GM12878 (cell line): Measurements from ENCODE around the gene SNED1. TPM values are rescaled to one million over a fixed set of nuclear protein-coding genes. Genes with fewer than 3 reads are reported as not detected.
A peak's percentile ranks its signal among the peaks of the same experiment; 100 is the strongest.

Experiments
- ATAC-seq: fragments of 200-7000 bp; cut with Tn5 transposase; 3 replicates; pipeline ENCODE4 v1.9.1; 2020; ENCODE audit warnings: mild to moderate bottlenecking, moderate library complexity
- BruUV-seq: library from RNA; stranded (reverse); fragments of 400-500 nt; replicated peaks from 2 replicates; lab custom pipeline; 2021; lab: Mats Ljungman, UMichigan
- CTCF ChIA-PET: fragments of 300-600 bp; sonication (Branson Sonifier 250); formaldehyde crosslinking; extraction: SDS; loops from one replicate; lab custom pipeline; 2021; ENCODE audit warnings: inconsistent platforms; lab: Yijun Ruan, JAX
- POLR2A ChIA-PET: fragments of 350-600 bp; formaldehyde crosslinking; extraction: SDS; loops from one replicate; lab custom pipeline; 2021; ENCODE audit warnings: inconsistent platforms; lab: Charles Lee
- RAD21 ChIA-PET: fragments of 300-600 bp; sonication (Branson Sonifier 250); formaldehyde crosslinking; loops from one replicate; lab custom pipeline; 2023; ENCODE audit warnings: antibody characterized with exemption; ENCODE audit not compliant: unreplicated experiment; lab: Charles Lee
- SMC1A ChIA-PET: fragments of 300-600 bp; sonication (Branson Sonifier 250); formaldehyde crosslinking; loops from one replicate; lab custom pipeline; 2023; ENCODE audit not compliant: unreplicated experiment, uncharacterized antibody; lab: Charles Lee
- DNase-seq: peaks from one replicate; pipeline ENCODE4 v3.0.0-alpha.2; 2011; ENCODE audit warnings: low read depth, low spot score
- FAIRE-seq: peaks from 3 replicates; lab custom pipeline; 2011; peaks lifted over from hg19 to GRCh38; lab: Jason Lieb, UNC
- H2AFZ ChIP-seq: 2 replicates; pipeline ENCODE4 v1.6.0; 2011; ENCODE audit warnings: low read depth, low read length, control low read depth; ENCODE audit not compliant: control insufficient read depth
- H3K27ac ChIP-seq: 2 replicates; pipeline ENCODE4 v1.5.1; 2011; ENCODE audit warnings: control low read depth; ENCODE audit not compliant: control insufficient read depth, insufficient read depth
- H3K27me3 ChIP-seq, 2 experiments: replicated peaks in 1 of 2; 2 replicates each; pipeline versions ENCODE4 v1.6.0 to v1.6.1; 2011; ENCODE audit warnings: low read length in 1 of 2; ENCODE audit not compliant: control insufficient read depth in 2 of 2, insufficient read depth in 2 of 2
- H3K36me3 ChIP-seq, 2 experiments: 2 replicates each; pipeline ENCODE4 v1.5.1; 2011; ENCODE audit warnings: low read length in 1 of 2; ENCODE audit not compliant: control insufficient read depth in 2 of 2, insufficient read depth in 2 of 2
- H3K4me1 ChIP-seq: 2 replicates; pipeline ENCODE4 v1.6.1; 2011; ENCODE audit warnings: mild to moderate bottlenecking, low read length, moderate library complexity, mixed read lengths; ENCODE audit not compliant: control insufficient read depth, insufficient read depth
- H3K4me2 ChIP-seq: 2 replicates; pipeline ENCODE4 v1.6.0; 2011; ENCODE audit warnings: control low read depth; ENCODE audit not compliant: control insufficient read depth, insufficient read depth
- H3K4me3 ChIP-seq: fragments of 200-600 bp; sonication (generic); 2 replicates; pipeline ENCODE4 v1.5.1; 2016
- H3K79me2 ChIP-seq: 2 replicates; pipeline ENCODE4 v1.6.0; 2011; ENCODE audit warnings: low read length; ENCODE audit not compliant: control insufficient read depth, insufficient read depth
- H3K9ac ChIP-seq: 2 replicates; pipeline ENCODE4 v1.8.0; 2011; ENCODE audit warnings: low read length, control low read depth, mixed read lengths; ENCODE audit not compliant: control insufficient read depth, insufficient read depth
- H3K9me3 ChIP-seq: replicated peaks from 3 replicates; pipeline ENCODE4 v1.5.1; 2011; ENCODE audit warnings: mild to moderate bottlenecking, low read length; ENCODE audit not compliant: control insufficient read depth, insufficient read depth
- H4K20me1 ChIP-seq: 2 replicates; pipeline ENCODE4 v1.6.0; 2011; ENCODE audit not compliant: control insufficient read depth, insufficient read depth
- DPF2 ChIP-seq: fragments of 450-650 bp; IDR thresholded peaks from 2 replicates; pipeline ENCODE4 v1.6.1; 2017; ENCODE audit warnings: mild to moderate bottlenecking
- IRF4 ChIP-seq: IDR thresholded peaks from 2 replicates; pipeline ENCODE4 v1.6.1; 2011; ENCODE audit warnings: low read depth, low read length
- SUPT20H ChIP-seq: IDR thresholded peaks from 2 replicates; pipeline ENCODE4 v1.6.1; 2011; ENCODE audit warnings: low read depth, mild to moderate bottlenecking, low read length, moderate library complexity, borderline replicate concordance; ENCODE audit not compliant: control insufficient read depth
- ZNF217 ChIP-seq: fragments of 450-650 bp; IDR thresholded peaks from 2 replicates; pipeline ENCODE4 v1.6.1; 2017; ENCODE audit warnings: antibody characterized with exemption, mild to moderate bottlenecking
- WGBS: methylation state at CpG from one replicate; pipeline ENCODE4 v1.1.6; 2016; ENCODE audit warnings: low lambda C conversion rate; ENCODE audit not compliant: insufficient replicate concordance, insufficient coverage; ENCODE audit errors: missing lambda C conversion rate; 5-methylcytosine and 5-hydroxymethylcytosine counted together
- in situ Hi-C: fragments of 300-500 bp; cut with MboI; formaldehyde crosslinking; loops from 9 replicates; pipeline ENCODE4 v1.14.3; 2018; ENCODE audit warnings: mixed read lengths
- intact Hi-C: fragments of 100-400 bp; cut with micrococcal nuclease; formaldehyde crosslinking; loops from one replicate; pipeline ENCODE4 v1.14.2; 2022; ENCODE audit not compliant: unreplicated experiment
- polyA plus RNA-seq, 11 experiments: library from polyadenylated mRNA; depleted of rRNA in 4 of 11; unstranded in 6 of 11; stranded (reverse) in 5 of 11; fragments of >200 nt; fragmentation: Nextera tagmentation in 4 of 11; fragmentation: Illumina TruSeq in 1 of 11; extraction: Ambion mirVana in 4 of 11; extraction: Trizol in 1 of 11; gene quantifications; 1 replicate in 1 of 11; 2 replicates in 10 of 11; pipeline versions ENCODE4 v1.2.1 to v1.2.3, GENCODE V29; 2011 to 2016; ENCODE audit warnings: inconsistent platforms in 2 of 11, missing spikeins in 2 of 11, low read depth in 1 of 11
- total RNA-seq, 4 experiments: library from RNA; depleted of rRNA in 3 of 4; stranded (reverse); fragments of >200 nt in 3 of 4; fragmentation: Illumina TruSeq in 1 of 4; extraction: Trizol in 1 of 4; gene quantifications; 2 replicates each; pipeline versions ENCODE4 v1.2.1 to v1.2.3, GENCODE V29; 2013 to 2021

The SNED1 gene
- total and polyA plus RNA-seq, 10 of the 15 experiments (the other 5 are each of a cell fraction or from before 2014, with no cell fraction given) = 0.05 to 8.4 (median 3.0) TPM

GRCh38 chr2:240985881-240986786 lies 12.3 kb upstream of the SNED1 start (continued):
- TF ChIP-seq DPF2 (no peak), ZNF217 (no peak), SUPT20H (no peak)
- TF ChIP-seq, all 136 proteins: peak for 0

- in situ Hi-C loops (no loop called here), intact Hi-C loops (no loop called here)
- H3K9ac ChIP-seq = no peak overlapping the region
- ChIA-PET RAD21 (interaction anchor here (1.1 kb wide), 1 partner anchor 164 kb away, joined by 3 read pairs; no protein-coding TSS in a partner anchor), POLR2A (no interaction called here), CTCF (no interaction called here), SMC1A (no interaction called here)
- no peaks in the 10 kb centered on the region for H4K20me1 ChIP-seq
- no TSS peak for BruUV-seq
- FAIRE-seq = no peak
- H3K4me1 ChIP-seq = peaks cover 13% of the 10 kb centered on the region
- H2AFZ ChIP-seq = no peak overlapping the region
- peak overlapping the region; percentile 17; the same call in 1 of the 2 replicates for H3K4me2 ChIP-seq
- no peaks in the 10 kb centered on the region for H3K79me2 ChIP-seq
- H3K4me3 ChIP-seq = no peak overlapping the region
- TF ChIP-seq IRF4 = no peak
- 43% methylated on average over 9 of the region's 11 CpGs for WGBS
- peaks cover 0 to 5% of the 10 kb centered on the region in 2 experiments; a peak in 2 of 4 replicates for H3K27me3 ChIP-seq
- no peaks in the 10 kb centered on the region for H3K36me3 ChIP-seq
- no peak for DNase-seq
- no peak overlapping the region for H3K27ac ChIP-seq
- ATAC-seq = no peak
- no peaks in the 10 kb centered on the region for H3K9me3 ChIP-seq
Observed at GRCh38 chr2:240986787-240987411, 11.5 kb upstream of the SNED1 start.
